GM12878 (cell line): Measurements from ENCODE around the gene GCSAML. TPM values are rescaled to one million over a fixed set of nuclear protein-coding genes. Genes with fewer than 3 reads are reported as not detected.

Experiments
- ATAC-seq: fragments of 200-7000 bp; cut with Tn5 transposase; 3 replicates; pipeline ENCODE4 v1.9.1; 2020; ENCODE audit warnings: mild to moderate bottlenecking, moderate library complexity
- BruUV-seq: library from RNA; stranded (reverse); fragments of 400-500 nt; replicated peaks from 2 replicates; lab custom pipeline; 2021; lab: Mats Ljungman, UMichigan
- CTCF ChIA-PET: fragments of 300-600 bp; sonication (Branson Sonifier 250); formaldehyde crosslinking; extraction: SDS; loops from one replicate; lab custom pipeline; 2021; ENCODE audit warnings: inconsistent platforms; lab: Yijun Ruan, JAX
- POLR2A ChIA-PET: fragments of 350-600 bp; formaldehyde crosslinking; extraction: SDS; loops from one replicate; lab custom pipeline; 2021; ENCODE audit warnings: inconsistent platforms; lab: Charles Lee
- RAD21 ChIA-PET: fragments of 300-600 bp; sonication (Branson Sonifier 250); formaldehyde crosslinking; loops from one replicate; lab custom pipeline; 2023; ENCODE audit warnings: antibody characterized with exemption; ENCODE audit not compliant: unreplicated experiment; lab: Charles Lee
- SMC1A ChIA-PET: fragments of 300-600 bp; sonication (Branson Sonifier 250); formaldehyde crosslinking; loops from one replicate; lab custom pipeline; 2023; ENCODE audit not compliant: unreplicated experiment, uncharacterized antibody; lab: Charles Lee
- DNase-seq: peaks from one replicate; pipeline ENCODE4 v3.0.0-alpha.2; 2011; ENCODE audit warnings: low read depth, low spot score
- FAIRE-seq: peaks from 3 replicates; lab custom pipeline; 2011; peaks lifted over from hg19 to GRCh38; lab: Jason Lieb, UNC
- H2AFZ ChIP-seq: 2 replicates; pipeline ENCODE4 v1.6.0; 2011; ENCODE audit warnings: low read depth, low read length, control low read depth; ENCODE audit not compliant: control insufficient read depth
- H3K27ac ChIP-seq: 2 replicates; pipeline ENCODE4 v1.5.1; 2011; ENCODE audit warnings: control low read depth; ENCODE audit not compliant: control insufficient read depth, insufficient read depth
- H3K27me3 ChIP-seq, 2 experiments: replicated peaks in 1 of 2; 2 replicates each; pipeline versions ENCODE4 v1.6.0 to v1.6.1; 2011; ENCODE audit warnings: low read length in 1 of 2; ENCODE audit not compliant: control insufficient read depth in 2 of 2, insufficient read depth in 2 of 2
- H3K36me3 ChIP-seq, 2 experiments: 2 replicates each; pipeline ENCODE4 v1.5.1; 2011; ENCODE audit warnings: low read length in 1 of 2; ENCODE audit not compliant: control insufficient read depth in 2 of 2, insufficient read depth in 2 of 2
- H3K4me1 ChIP-seq: 2 replicates; pipeline ENCODE4 v1.6.1; 2011; ENCODE audit warnings: mild to moderate bottlenecking, low read length, moderate library complexity, mixed read lengths; ENCODE audit not compliant: control insufficient read depth, insufficient read depth
- H3K4me2 ChIP-seq: 2 replicates; pipeline ENCODE4 v1.6.0; 2011; ENCODE audit warnings: control low read depth; ENCODE audit not compliant: control insufficient read depth, insufficient read depth
- H3K4me3 ChIP-seq: fragments of 200-600 bp; sonication (generic); 2 replicates; pipeline ENCODE4 v1.5.1; 2016
- H3K79me2 ChIP-seq: 2 replicates; pipeline ENCODE4 v1.6.0; 2011; ENCODE audit warnings: low read length; ENCODE audit not compliant: control insufficient read depth, insufficient read depth
- H3K9ac ChIP-seq: 2 replicates; pipeline ENCODE4 v1.8.0; 2011; ENCODE audit warnings: low read length, control low read depth, mixed read lengths; ENCODE audit not compliant: control insufficient read depth, insufficient read depth
- H3K9me3 ChIP-seq: replicated peaks from 3 replicates; pipeline ENCODE4 v1.5.1; 2011; ENCODE audit warnings: mild to moderate bottlenecking, low read length; ENCODE audit not compliant: control insufficient read depth, insufficient read depth
- H4K20me1 ChIP-seq: 2 replicates; pipeline ENCODE4 v1.6.0; 2011; ENCODE audit not compliant: control insufficient read depth, insufficient read depth
- ATF7 ChIP-seq: fragments of 450-650 bp; IDR thresholded peaks from 2 replicates; pipeline ENCODE4 v1.6.1; 2016; ENCODE audit warnings: low read depth, mild to moderate bottlenecking
- HDAC6 ChIP-seq: fragments of 200-600 bp; sonication (generic); IDR thresholded peaks from one replicate; pipeline ENCODE4 v1.8.0; 2017; ENCODE audit warnings: antibody characterized with exemption; ENCODE audit not compliant: unreplicated experiment
- SIN3A ChIP-seq: IDR thresholded peaks from 2 replicates; pipeline ENCODE4 v1.6.1; 2012; ENCODE audit warnings: low read depth, low read length, improper control_type of control experiment
- SIX5 ChIP-seq: IDR thresholded peaks from 2 replicates; pipeline ENCODE4 v1.6.1; 2011; ENCODE audit warnings: mild to moderate bottlenecking, low read depth, low read length, moderate library complexity; ENCODE audit not compliant: severe bottlenecking
- ZBTB4 ChIP-seq: fragments of 450-650 bp; formaldehyde crosslinking; IDR thresholded peaks from 2 replicates; pipeline ENCODE4 v1.4.0; 2022; ENCODE audit warnings: mild to moderate bottlenecking, moderate library complexity
- ZNF24 ChIP-seq: fragments of 450-650 bp; IDR thresholded peaks from 2 replicates; pipeline ENCODE4 v1.6.1; 2017; ENCODE audit warnings: antibody characterized with exemption, mild to moderate bottlenecking
- WGBS: methylation state at CpG from one replicate; pipeline ENCODE4 v1.1.6; 2016; ENCODE audit warnings: low lambda C conversion rate; ENCODE audit not compliant: insufficient replicate concordance, insufficient coverage; ENCODE audit errors: missing lambda C conversion rate; 5-methylcytosine and 5-hydroxymethylcytosine counted together
- in situ Hi-C: fragments of 300-500 bp; cut with MboI; formaldehyde crosslinking; loops from 9 replicates; pipeline ENCODE4 v1.14.3; 2018; ENCODE audit warnings: mixed read lengths
- intact Hi-C: fragments of 100-400 bp; cut with micrococcal nuclease; formaldehyde crosslinking; loops from one replicate; pipeline ENCODE4 v1.14.2; 2022; ENCODE audit not compliant: unreplicated experiment
- polyA plus RNA-seq, 11 experiments: library from polyadenylated mRNA; depleted of rRNA in 4 of 11; unstranded in 6 of 11; stranded (reverse) in 5 of 11; fragments of >200 nt; fragmentation: Nextera tagmentation in 4 of 11; fragmentation: Illumina TruSeq in 1 of 11; extraction: Ambion mirVana in 4 of 11; extraction: Trizol in 1 of 11; gene quantifications; 1 replicate in 1 of 11; 2 replicates in 10 of 11; pipeline versions ENCODE4 v1.2.1 to v1.2.3, GENCODE V29; 2011 to 2016; ENCODE audit warnings: inconsistent platforms in 2 of 11, missing spikeins in 2 of 11, low read depth in 1 of 11
- total RNA-seq, 4 experiments: library from RNA; depleted of rRNA in 3 of 4; stranded (reverse); fragments of >200 nt in 3 of 4; fragmentation: Illumina TruSeq in 1 of 4; extraction: Trizol in 1 of 4; gene quantifications; 2 replicates each; pipeline versions ENCODE4 v1.2.1 to v1.2.3, GENCODE V29; 2013 to 2021
- TF ChIP-seq, protein P1 (sequence below): fragments of 450-650 bp; IDR thresholded peaks from 2 replicates; pipeline ENCODE4 v1.6.1; 2014; ENCODE audit warnings: mild to moderate bottlenecking

The GCSAML gene
- total and polyA plus RNA-seq, 10 of the 15 experiments (the other 5 are each of a cell fraction or from before 2014, with no cell fraction given), result 0.03 TPM; not detected in 9

DNA sequence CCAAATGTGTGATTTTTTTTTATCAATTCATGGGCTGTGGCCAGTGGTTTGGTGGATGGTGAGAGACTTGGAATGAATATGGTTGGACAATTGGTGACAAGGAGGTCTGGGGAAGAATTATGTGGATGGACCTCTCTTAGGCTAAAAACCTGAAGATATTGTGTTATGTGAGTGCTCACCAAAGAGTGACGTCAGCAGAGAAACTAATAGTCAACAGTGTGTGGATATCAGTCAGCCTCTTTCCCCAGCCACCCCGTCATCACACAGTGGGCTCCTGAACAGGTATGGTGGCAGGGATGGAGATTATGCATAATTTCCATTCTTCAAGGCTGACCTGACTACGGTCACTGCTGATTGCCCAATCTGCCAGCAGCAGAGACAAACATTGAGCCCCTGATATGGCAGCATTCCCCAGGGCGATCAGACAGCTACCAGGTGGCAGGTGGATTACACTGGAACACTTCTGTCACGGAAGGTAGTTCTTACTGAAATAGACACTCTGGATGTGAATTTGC is 30.1 kb downstream of the GCSAML start:
- ATAC-seq, result no peak
- in situ Hi-C loops, result loop anchor here (5.0 kb wide), 1 partner anchor 192 kb away; no protein-coding TSS in a partner anchor

More for the DNA sequence above, 30.1 kb downstream of the GCSAML start:
- WGBS, result 31% methylated on average over 5 of the region's 5 CpGs
- ChIA-PET CTCF (interaction anchor here (1.4 kb wide), 1 partner anchor 206 kb away, joined by 6 read pairs; no protein-coding TSS in a partner anchor), RAD21 (interaction anchor here (1.9 kb wide), 1 partner anchor 206 kb away, joined by 7 read pairs; no protein-coding TSS in a partner anchor), POLR2A (no interaction called here), SMC1A (interaction anchor here (1.0 kb wide), 1 partner anchor 188 kb away, joined by 4 read pairs; no protein-coding TSS in a partner anchor)
- Histone ChIP-seq H3K36me3 (no peaks in the 10 kb centered on the region), H3K9me3 (no peaks in the 10 kb centered on the region), H3K27ac (no peak overlapping the region), H3K79me2 (no peaks in the 10 kb centered on the region), H3K4me2 (no peak overlapping the region), H2AFZ (no peak overlapping the region), H3K4me3 (no peak overlapping the region), H3K27me3 (no peaks in the 10 kb centered on the region; a peak in 1 of 4 replicates), H3K4me1 (no peaks in the 10 kb centered on the region), H3K9ac (no peak overlapping the region), H4K20me1 (no peaks in the 10 kb centered on the region)
- no peak for DNase-seq
- intact Hi-C loops, result no loop called here
- TF ChIP-seq SIX5 (no peak), ZBTB4 (no peak), ATF7 (no peak), ZNF24 (no peak), HDAC6 (no peak), SIN3A (no peak)
- TF ChIP-seq, protein P1, sequence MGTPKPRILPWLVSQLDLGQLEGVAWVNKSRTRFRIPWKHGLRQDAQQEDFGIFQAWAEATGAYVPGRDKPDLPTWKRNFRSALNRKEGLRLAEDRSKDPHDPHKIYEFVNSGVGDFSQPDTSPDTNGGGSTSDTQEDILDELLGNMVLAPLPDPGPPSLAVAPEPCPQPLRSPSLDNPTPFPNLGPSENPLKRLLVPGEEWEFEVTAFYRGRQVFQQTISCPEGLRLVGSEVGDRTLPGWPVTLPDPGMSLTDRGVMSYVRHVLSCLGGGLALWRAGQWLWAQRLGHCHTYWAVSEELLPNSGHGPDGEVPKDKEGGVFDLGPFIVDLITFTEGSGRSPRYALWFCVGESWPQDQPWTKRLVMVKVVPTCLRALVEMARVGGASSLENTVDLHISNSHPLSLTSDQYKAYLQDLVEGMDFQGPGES, result no peak
- FAIRE-seq, result no peak
- no TSS peak for BruUV-seq
